Gastrocnemius medialis (tissue), 4 donors: Measurements from ENCODE around the gene ECE2.

Experiments used
- CTCF ChIP-seq, 5 experiments: fragments of 450-650 bp in 3 of 5; fragments of 200-600 bp in 2 of 5; sonication (generic) in 2 of 5; IDR thresholded peaks in 4 of 5; conservative IDR thresholded peaks in 1 of 5; 1 replicate in 4 of 5; 2 replicates in 1 of 5; pipeline ENCODE4 v1.5.1; 2016 to 2019; ENCODE audit warnings: antibody characterized with exemption in 5 of 5, mild to moderate bottlenecking in 3 of 5, moderate library complexity in 3 of 5
- POLR2A ChIP-seq, 2 donors: fragments of 450-650 bp; IDR thresholded peaks; one replicate each; pipeline ENCODE4 v1.6.1; 2017; ENCODE audit warnings: antibody characterized with exemption in 2 of 2, mild to moderate bottlenecking in 2 of 2, moderate library complexity in 2 of 2

GRCh38 chr3:184260724-184261269 is 15.0 kb upstream of the ECE2 start:
- TF ChIP-seq CTCF (IDR thresholded peaks at IDR 0.05 in 4 of 5, conservative IDR thresholded peaks at IDR 0.05 in 1 of 5): no peak
- TF ChIP-seq POLR2A (IDR thresholded peaks at IDR 0.05): no peak
